Activated CD4-positive, alpha-beta T cell treated with anti-CD3 and anti-CD28 coated beads for 36 hours (primary cell): Measurements from ENCODE around the gene PKN3. TPM values are rescaled to one million over a fixed set of nuclear protein-coding genes. Genes with fewer than 3 reads are reported as not detected.
A peak's percentile ranks its signal among the peaks of the same experiment; 100 is the strongest.

Source experiments
- ATAC-seq: fragments of 200-7000 bp; cut with Tn5 transposase; one replicate; pipeline ENCODE4 v1.10.0; 2021; ENCODE audit warnings: mild to moderate bottlenecking, moderate library complexity
- CTCF ChIA-PET: fragments of 350-600 bp; sonication (Branson Sonifier 250); formaldehyde crosslinking; loops from one replicate; lab custom pipeline; 2021; ENCODE audit warnings: antibody characterized with exemption; lab: Charles Lee
- POLR2A ChIA-PET: fragments of 350-600 bp; sonication (Branson Sonifier 250); formaldehyde crosslinking; loops from one replicate; lab custom pipeline; 2021; ENCODE audit warnings: antibody characterized with exemption, inconsistent platforms; lab: Charles Lee
- DNase-seq: peaks from one replicate; pipeline ENCODE4 v3.0.0-alpha.2; 2020
- H3K27ac Mint-ChIP-seq: one replicate; pipeline ENCODE4 v1.8.0; 2021; ENCODE audit warnings: mixed read lengths
- H3K27me3 Mint-ChIP-seq: one replicate; pipeline ENCODE4 v1.8.0; 2021; ENCODE audit warnings: mixed read lengths
- H3K36me3 Mint-ChIP-seq: one replicate; pipeline ENCODE4 v1.8.0; 2021; ENCODE audit warnings: low read depth, mixed read lengths
- H3K4me1 Mint-ChIP-seq: one replicate; pipeline ENCODE4 v1.8.0; 2021; ENCODE audit warnings: mixed read lengths
- H3K4me3 Mint-ChIP-seq: one replicate; pipeline ENCODE4 v1.8.0; 2021; ENCODE audit warnings: mild to moderate bottlenecking, moderate library complexity, mixed read lengths
- H3K9me3 Mint-ChIP-seq: one replicate; pipeline ENCODE4 v1.8.0; 2021; ENCODE audit warnings: low read depth, mixed read lengths
- intact Hi-C, 2 experiments: fragments of 100-400 bp; cut with DNase I in 1 of 2; cut with micrococcal nuclease in 1 of 2; formaldehyde crosslinking; loops; one replicate each; pipeline versions ENCODE4 v1.14.2 to v1.15.1; 2022 to 2024; cut with DNase I, micrococcal nuclease
- total RNA-seq, 2 experiments: library from RNA; stranded (reverse); gene quantifications; one replicate each; pipeline ENCODE4 v1.2.3, GENCODE V29; 2021

PKN3 gene
- total RNA-seq, 2 experiments from 2014 or later: 14.6 to 14.9 TPM

- no peaks in the 10 kb centered on the region for H3K9me3 Mint-ChIP-seq
- no peaks in the 10 kb centered on the region for H3K27me3 Mint-ChIP-seq
- CTCF ChIA-PET: interaction anchor here (0.6 to 1.8 kb wide), 3 partner anchors 10 to 19 kb away, joined by 3 to 13 read pairs (median 4); partner anchors contain the start of gene PKN3
- peaks cover 12% of the 10 kb centered on the region for H3K36me3 Mint-ChIP-seq
- DNase-seq: peak; percentile 58
- intact Hi-C loops: loop anchor here (1.0 to 2.0 kb wide), 7 partner anchors 27 to 264 kb away; partner anchors contain the start of genes DYNC2I2 (in 2 of the 2), DOLK (in 1 of the 2), NUP188 (in 1 of the 2) and ODF2 (in 1 of the 2)
- peak overlapping the region; percentile 96 for H3K27ac Mint-ChIP-seq
- ATAC-seq: no peak
- peaks cover 46% of the 10 kb centered on the region for H3K4me1 Mint-ChIP-seq
- peak overlapping the region; percentile 95 for H3K4me3 Mint-ChIP-seq
- POLR2A ChIA-PET: interaction anchor here (0.6 to 1.4 kb wide), 6 partner anchors 26 to 398 kb away, joined by 3 to 5 read pairs (median 3); partner anchors contain the start of genes SPTAN1 and ZDHHC12
Measured at GRCh38 chr9:128683340-128684064, 18.8 kb upstream of the PKN3 start.

GRCh38 chr9:128684065-128684324 lies 18.3 kb upstream of the PKN3 start:
- peaks cover 12% of the 10 kb centered on the region for H3K36me3 Mint-ChIP-seq
- H3K4me3 Mint-ChIP-seq: peak overlapping the region; percentile 95
- no peaks in the 10 kb centered on the region for H3K27me3 Mint-ChIP-seq
- peaks cover 46% of the 10 kb centered on the region for H3K4me1 Mint-ChIP-seq
- POLR2A ChIA-PET: interaction anchor here (0.6 to 1.4 kb wide), 7 partner anchors 26 to 397 kb away, joined by 3 to 5 read pairs (median 3); partner anchors contain the start of genes SPOUT1, SPTAN1 and ZDHHC12
- H3K27ac Mint-ChIP-seq: peak overlapping the region; percentile 96
- intact Hi-C loops: loop anchor here (1.0 to 2.0 kb wide), 7 partner anchors 27 to 263 kb away; partner anchors contain the start of genes DYNC2I2 (in 2 of the 2), DOLK (in 1 of the 2), NUP188 (in 1 of the 2) and ODF2 (in 1 of the 2)
- DNase-seq (no peak), ATAC-seq (no peak)
- H3K9me3 Mint-ChIP-seq: no peaks in the 10 kb centered on the region
- CTCF ChIA-PET: interaction anchor here (0.8 to 1.8 kb wide), 5 partner anchors 11 to 35 kb away, joined by 3 to 13 read pairs (median 4); partner anchors contain the start of gene PKN3

GRCh38 chr9:128684325-128685199 lies 17.7 kb upstream of the PKN3 start:
- no peaks in the 10 kb centered on the region for H3K27me3 Mint-ChIP-seq
- H3K9me3 Mint-ChIP-seq: no peaks in the 10 kb centered on the region
- H3K4me1 Mint-ChIP-seq: peaks cover 46% of the 10 kb centered on the region
- intact Hi-C loops: loop anchor here (1.0 to 5.0 kb wide), 10 partner anchors 28 to 897 kb away; partner anchors contain the start of genes DOLK (in 2 of the 2), DYNC2I2 (in 2 of the 2), NUP188 (in 2 of the 2) and CDK9 (in 1 of the 2)
- CTCF ChIA-PET: interaction anchor here (0.5 to 1.8 kb wide), 10 partner anchors 9 to 271 kb away, joined by 3 to 13 read pairs (median 3); partner anchors contain the start of gene PKN3
- peak overlapping the region; percentile 96 for H3K27ac Mint-ChIP-seq
- POLR2A ChIA-PET: interaction anchor here (0.8 to 1.4 kb wide), 9 partner anchors 13 to 397 kb away, joined by 3 to 7 read pairs (median 3); partner anchors contain the start of genes SPOUT1, SPTAN1 and ZDHHC12
- H3K36me3 Mint-ChIP-seq: peaks cover 12% of the 10 kb centered on the region
- ATAC-seq (peak; percentile 64), DNase-seq (peak; percentile 89)
- H3K4me3 Mint-ChIP-seq: peak overlapping the region; percentile 95

- peak overlapping the region; percentile 95 for H3K4me3 Mint-ChIP-seq
- intact Hi-C loops: loop anchor here (2.0 to 5.0 kb wide), 5 partner anchors 29 to 899 kb away; partner anchors contain the start of genes CDK9 (in 1 of the 2), DOLK (in 1 of the 2), DYNC2I2 (in 1 of the 2) and ENDOG (in 1 of the 2)
- peaks cover 46% of the 10 kb centered on the region for H3K4me1 Mint-ChIP-seq
- no peaks in the 10 kb centered on the region for H3K27me3 Mint-ChIP-seq
- ChIA-PET CTCF (interaction anchor here (0.8 kb wide), 1 partner anchor 38 kb away, joined by 3 read pairs; the partner anchor contains the start of gene ZDHHC12), POLR2A (interaction anchor here (0.7 to 1.0 kb wide), 3 partner anchors 11 to 133 kb away, joined by 3 to 4 read pairs (median 4); partner anchors contain the start of gene SPTAN1)
- H3K36me3 Mint-ChIP-seq: peaks cover 18% of the 10 kb centered on the region
- peak overlapping the region; percentile 96 for H3K27ac Mint-ChIP-seq
- no peaks in the 10 kb centered on the region for H3K9me3 Mint-ChIP-seq
- DNase-seq (peak; percentile 71), ATAC-seq (peak; percentile 17)
Measured at GRCh38 chr9:128685636-128686489, 16.4 kb upstream of the PKN3 start.

- Mint-ChIP-seq H3K27me3 (no peaks in the 10 kb centered on the region), H3K4me3 (peak overlapping the region; percentile 10), H3K4me1 (peaks cover 58% of the 10 kb centered on the region), H3K27ac (peak overlapping the region; percentile 67), H3K36me3 (peaks cover 31% of the 10 kb centered on the region), H3K9me3 (no peaks in the 10 kb centered on the region)
- CTCF ChIA-PET: interaction anchor here (1.2 kb wide), 1 partner anchor 10 kb away, joined by 3 read pairs; no protein-coding TSS in a partner anchor
- ATAC-seq (no peak), DNase-seq (no peak)
- POLR2A ChIA-PET: interaction anchor here (2.1 kb wide), 1 partner anchor 16 kb away, joined by 4 read pairs; no protein-coding TSS in a partner anchor
- intact Hi-C loops: loop anchor here (5.0 kb wide), 3 partner anchors 130 to 900 kb away; partner anchors contain the start of genes CDK9 (in 1 of the 2), DOLK (in 1 of the 2), ENDOG (in 1 of the 2) and NUP188 (in 1 of the 2)
Measured at GRCh38 chr9:128687453-128687852, 14.8 kb upstream of the PKN3 start.

GRCh38 chr9:128688501-128689292 lies 13.6 kb upstream of the PKN3 start, which contains the start of gene SET:
Gene SET (plus strand): TSS chr9:128689222. CDS start chr9:128689583, 361 bp downstream.
- Mint-ChIP-seq H3K27ac (peak within 1 kb of the TSS; percentile 94), H3K4me1 (peaks cover 61% of the 10 kb centered on the region), H3K27me3 (no peaks in the 10 kb centered on the region), H3K9me3 (no peaks in the 10 kb centered on the region), H3K4me3 (peak within 1 kb of the TSS; percentile 99), H3K36me3 (peaks cover 38% of the 10 kb centered on the region)
- peak; percentile 71 for ATAC-seq
- intact Hi-C loops: loop anchor here (1.0 to 5.0 kb wide), 22 partner anchors 14 to 901 kb away; partner anchors contain the start of genes DOLK (in 2 of the 2), ENDOG (in 2 of the 2), NUP188 (in 2 of the 2) and ZDHHC12 (in 2 of the 2)
- CTCF ChIA-PET: interaction anchor here (1.6 kb wide), 1 partner anchor 13 kb away, joined by 3 read pairs; the partner anchor contains the start of gene PKN3
- DNase-seq: peak; percentile 96
- POLR2A ChIA-PET: interaction anchor here (0.6 to 2.1 kb wide), 3 partner anchors 9 to 231 kb away, joined by 3 to 4 read pairs (median 4); no protein-coding TSS in a partner anchor

GRCh38 chr9:128689293-128689774 lies 13.0 kb upstream of the PKN3 start:
- ChIA-PET POLR2A (interaction anchor here (0.6 to 2.1 kb wide), 4 partner anchors 8 to 232 kb away, joined by 3 to 4 read pairs (median 4); partner anchors contain the start of gene SPTAN1), CTCF (interaction anchor here (1.6 kb wide), 1 partner anchor 13 kb away, joined by 3 read pairs; the partner anchor contains the start of gene PKN3)

GRCh38 chr9:128689820-128690683 lies 12.3 kb upstream of the PKN3 start:
- ATAC-seq: no peak
- peak; percentile 71 for DNase-seq
- POLR2A ChIA-PET: interaction anchor here (0.6 to 1.3 kb wide), 2 partner anchors 137 to 212 kb away, joined by 3 to 6 read pairs; partner anchors contain the start of gene SPTAN1
- no peaks in the 10 kb centered on the region for H3K9me3 Mint-ChIP-seq
- H3K36me3 Mint-ChIP-seq: peaks cover 46% of the 10 kb centered on the region
- H3K4me1 Mint-ChIP-seq: peaks cover 56% of the 10 kb centered on the region
- CTCF ChIA-PET: interaction anchor here (1.0 to 4.4 kb wide), 2 partner anchors 12 to 13 kb away, joined by 3 to 24 read pairs; partner anchors contain the start of gene PKN3
- intact Hi-C loops: loop anchor here (1.0 to 5.0 kb wide), 21 partner anchors 12 to 903 kb away; partner anchors contain the start of genes DOLK (in 2 of the 2), ENDOG (in 2 of the 2), NUP188 (in 2 of the 2) and ZDHHC12 (in 2 of the 2)
- no peaks in the 10 kb centered on the region for H3K27me3 Mint-ChIP-seq
- H3K4me3 Mint-ChIP-seq: peak overlapping the region; percentile 99
- H3K27ac Mint-ChIP-seq: peak overlapping the region; percentile 100

More at GRCh38 chr9:128689293-128689774, 13.0 kb upstream of the PKN3 start:
- Mint-ChIP-seq H3K36me3 (peaks cover 40% of the 10 kb centered on the region), H3K27ac (no peak overlapping the region), H3K27me3 (no peaks in the 10 kb centered on the region), H3K9me3 (no peaks in the 10 kb centered on the region), H3K4me1 (peaks cover 63% of the 10 kb centered on the region), H3K4me3 (peak overlapping the region; percentile 38)
- ATAC-seq (no peak), DNase-seq (no peak)
- intact Hi-C loops: loop anchor here (1.0 to 5.0 kb wide), 21 partner anchors 13 to 902 kb away; partner anchors contain the start of genes DOLK (in 2 of the 2), ENDOG (in 2 of the 2), NUP188 (in 2 of the 2) and ZDHHC12 (in 2 of the 2)
